H1 (cell line): ENCODE measurements around the gene DHRS4. TPM values are rescaled to one million over a fixed set of nuclear protein-coding genes. Genes with fewer than 3 reads are reported as not detected.

Experiments used
- MAFK ChIP-seq: IDR thresholded peaks from 2 replicates; pipeline ENCODE4 v1.6.1; 2012; ENCODE audit warnings: low read depth, mild to moderate bottlenecking, improper control_type of control experiment, low read length
- MAX ChIP-seq: IDR thresholded peaks from 2 replicates; pipeline ENCODE4 v1.6.1; 2012; ENCODE audit warnings: inconsistent platforms
- SIN3A ChIP-seq, 2 experiments: IDR thresholded peaks in 1 of 2; conservative IDR thresholded peaks in 1 of 2; 2 replicates each; pipeline ENCODE4 v1.6.1; 2011 to 2012; ENCODE audit warnings: low read length in 2 of 2, improper control_type of control experiment in 1 of 2, low read depth in 1 of 2, mild to moderate bottlenecking in 1 of 2
- polyA plus RNA-seq, 7 experiments: library from polyadenylated mRNA; depleted of rRNA in 3 of 7; stranded (reverse) in 5 of 7; unstranded in 2 of 7; fragments of >200 nt in 5 of 7; fragments of 200-250 nt in 2 of 7; gene quantifications; 1 replicate in 5 of 7; 2 replicates in 1 of 7; 4 replicates in 1 of 7; pipeline versions ENCODE4 v1.2.1 to v1.2.3, GENCODE V29; 2011 to 2013; ENCODE audit warnings: missing spikeins in 2 of 7, mixed read lengths in 2 of 7
- total RNA-seq: library from RNA; stranded (reverse); fragmentation: NEBNext Ultra II Directional; extraction: Animal tissue kit (Norgen Biotek cat#: 25700); gene quantifications from 2 replicates; pipeline ENCODE4 v1.2.1, GENCODE V29; 2021

Gene DHRS4
- total and polyA plus RNA-seq, 2 of the 8 experiments (the other 6 are each of a cell fraction or from before 2014, with no cell fraction given) = 11.7 to 16.2 TPM

GRCh38 chr14:23933108-23933741 lies 20.3 kb upstream of the DHRS4 start (continued):
- TF ChIP-seq MAX (no peak), MAFK (no peak), SIN3A (conservative IDR thresholded peaks at IDR 0.05 in 1 of 2, IDR thresholded peaks at IDR 0.05 in 1 of 2; ENCODE audit: low read depth in 1 of 2, low read length in 2 of 2) (no peak)
